ENCODE results near the gene RARRES2. TPM values are rescaled to one million over a fixed set of nuclear protein-coding genes. Genes with fewer than 3 reads are reported as not detected.

Gene RARRES2
- total RNA-seq, 3 donors from 2014 or later = 82.6 to 202 (median 98.9) TPM

DNA sequence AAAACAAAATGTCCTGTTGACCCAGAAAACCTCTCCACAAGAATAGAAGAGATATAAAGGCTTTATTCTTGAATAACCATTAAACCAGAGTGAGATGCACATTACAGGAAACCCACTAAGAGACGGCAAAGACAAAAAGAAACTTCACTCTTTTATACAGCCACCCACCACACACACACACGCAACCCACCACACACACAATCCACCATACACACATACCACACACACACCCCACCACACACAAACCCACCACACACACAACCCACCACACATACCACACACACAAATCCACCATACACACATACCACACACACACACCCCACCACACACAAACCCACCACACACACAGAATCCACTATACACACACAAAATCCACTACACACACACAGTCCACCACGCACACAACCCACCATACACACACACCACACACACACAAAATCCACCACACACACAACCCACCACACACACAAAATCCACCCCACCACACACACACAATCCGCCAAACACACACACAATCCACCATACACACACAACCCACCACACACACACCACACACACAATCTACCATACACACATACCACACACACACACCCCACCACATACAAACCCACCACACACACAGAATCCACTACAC lies 17.7 kb upstream of the RARRES2 start:
- no peaks in the 10 kb centered on the region for H3K9me3 ChIP-seq
- H3K4me3 ChIP-seq = no peak overlapping the region
- no peak for DNase-seq
- H3K4me1 ChIP-seq (ENCODE audit: low read depth) = peaks cover 11% of the 10 kb centered on the region
- TF ChIP-seq, protein P1, sequence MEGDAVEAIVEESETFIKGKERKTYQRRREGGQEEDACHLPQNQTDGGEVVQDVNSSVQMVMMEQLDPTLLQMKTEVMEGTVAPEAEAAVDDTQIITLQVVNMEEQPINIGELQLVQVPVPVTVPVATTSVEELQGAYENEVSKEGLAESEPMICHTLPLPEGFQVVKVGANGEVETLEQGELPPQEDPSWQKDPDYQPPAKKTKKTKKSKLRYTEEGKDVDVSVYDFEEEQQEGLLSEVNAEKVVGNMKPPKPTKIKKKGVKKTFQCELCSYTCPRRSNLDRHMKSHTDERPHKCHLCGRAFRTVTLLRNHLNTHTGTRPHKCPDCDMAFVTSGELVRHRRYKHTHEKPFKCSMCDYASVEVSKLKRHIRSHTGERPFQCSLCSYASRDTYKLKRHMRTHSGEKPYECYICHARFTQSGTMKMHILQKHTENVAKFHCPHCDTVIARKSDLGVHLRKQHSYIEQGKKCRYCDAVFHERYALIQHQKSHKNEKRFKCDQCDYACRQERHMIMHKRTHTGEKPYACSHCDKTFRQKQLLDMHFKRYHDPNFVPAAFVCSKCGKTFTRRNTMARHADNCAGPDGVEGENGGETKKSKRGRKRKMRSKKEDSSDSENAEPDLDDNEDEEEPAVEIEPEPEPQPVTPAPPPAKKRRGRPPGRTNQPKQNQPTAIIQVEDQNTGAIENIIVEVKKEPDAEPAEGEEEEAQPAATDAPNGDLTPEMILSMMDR (IDR thresholded peaks at IDR 0.05) = no peak
- intact Hi-C loops (cut with DNase I, micrococcal nuclease) = loop anchor here in 1 of 2 donors (5.0 kb wide), 1 partner anchor 63 kb away; no protein-coding TSS in a partner anchor
- no peak for ATAC-seq
- no peaks in the 10 kb centered on the region for H3K36me3 ChIP-seq (ENCODE audit: low read depth)

DNA sequence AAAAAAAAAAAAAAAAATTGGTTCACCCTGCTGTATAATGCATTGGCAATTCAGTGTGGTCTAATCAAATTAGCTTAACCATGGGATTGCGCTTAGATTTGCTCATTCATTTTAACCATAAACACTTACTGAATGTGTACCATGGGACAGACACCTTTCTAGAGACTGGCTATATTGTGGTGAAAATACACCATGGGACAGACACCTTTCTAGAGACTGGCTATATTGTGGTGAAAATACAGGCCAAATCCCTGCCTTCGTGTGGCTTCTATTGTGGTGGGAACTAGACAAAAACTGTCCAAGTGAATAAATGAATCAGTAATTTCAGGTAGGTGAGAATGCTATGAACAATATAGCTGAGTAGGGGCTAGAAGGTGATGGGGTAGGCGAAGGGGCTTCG lies 17.0 kb upstream of the RARRES2 start:
- DNase-seq (no peak), ATAC-seq (no peak)
- intact Hi-C loops (cut with DNase I, micrococcal nuclease) = loop anchor here in 1 of 2 donors (5.0 kb wide), 1 partner anchor 64 kb away; no protein-coding TSS in a partner anchor
- no peaks in the 10 kb centered on the region for H3K9me3 ChIP-seq
- no peak overlapping the region for H3K4me3 ChIP-seq
- no peaks in the 10 kb centered on the region for H3K36me3 ChIP-seq (ENCODE audit: low read depth)
- H3K4me1 ChIP-seq (ENCODE audit: low read depth) = peaks cover 11% of the 10 kb centered on the region
- TF ChIP-seq, protein P1 (IDR thresholded peaks at IDR 0.05) = no peak

DNA sequence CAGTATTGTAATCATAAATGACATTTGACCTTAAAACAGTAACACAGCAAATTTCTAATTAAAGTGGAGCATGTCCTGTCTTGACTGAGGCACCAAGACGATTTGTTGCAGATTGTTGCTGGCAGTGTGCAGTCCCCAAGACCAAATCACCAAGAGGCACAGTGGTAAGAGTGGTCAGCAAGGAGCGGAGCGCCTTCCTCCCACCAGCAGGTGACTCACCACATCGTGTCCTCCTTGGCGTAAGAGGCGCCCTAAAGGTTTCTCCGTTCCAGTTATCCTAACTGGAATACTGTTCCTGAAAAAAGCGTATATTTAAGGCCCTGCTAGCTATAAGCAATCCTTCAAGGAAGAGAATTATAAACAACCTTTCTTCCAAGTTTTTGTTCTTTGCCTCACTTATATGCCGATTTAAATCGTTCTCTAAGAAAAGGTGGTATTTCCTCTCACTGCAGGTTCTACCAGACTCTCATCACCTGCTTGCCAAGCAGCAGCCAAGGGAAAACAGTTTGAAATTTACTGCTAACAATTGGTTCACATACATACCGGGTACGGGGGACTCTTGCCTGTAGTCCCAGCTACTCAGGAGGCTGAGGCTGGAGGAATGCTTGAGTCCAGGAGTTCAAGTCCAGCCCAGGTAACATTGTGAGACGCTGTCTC lies 16.5 kb upstream of the RARRES2 start:
- intact Hi-C loops (cut with DNase I, micrococcal nuclease) = loop anchor here in 1 of 2 donors (5.0 kb wide), 1 partner anchor 64 kb away; no protein-coding TSS in a partner anchor
- ATAC-seq (no peak), DNase-seq (no peak)
- Histone ChIP-seq H3K4me3 (no peak overlapping the region), H3K4me1 (ENCODE audit: low read depth) (peaks cover 11% of the 10 kb centered on the region), H3K36me3 (ENCODE audit: low read depth) (no peaks in the 10 kb centered on the region), H3K9me3 (no peaks in the 10 kb centered on the region)
- TF ChIP-seq, protein P1 (IDR thresholded peaks at IDR 0.05) = no peak

DNA sequence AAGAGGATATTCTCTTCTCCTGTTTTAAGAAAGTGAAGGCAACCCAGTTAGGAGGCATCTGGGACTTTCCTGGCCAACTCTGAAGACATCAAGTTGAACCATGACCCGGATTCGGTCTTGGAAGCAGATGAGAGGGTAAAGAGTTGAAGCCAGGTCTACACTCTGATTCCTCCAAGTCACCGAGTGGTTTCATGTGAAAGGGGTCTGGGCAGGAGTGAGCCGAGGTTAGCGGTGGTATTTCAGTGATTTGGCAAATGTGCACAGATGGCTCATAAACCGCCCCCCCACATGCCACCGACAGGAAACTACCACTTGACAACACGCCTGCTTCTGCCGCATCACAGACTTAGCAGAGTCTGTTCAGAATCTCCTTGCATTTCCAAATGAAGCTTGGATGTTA lies 15.8 kb upstream of the RARRES2 start:
- no peak for DNase-seq
- no peak overlapping the region for H3K4me3 ChIP-seq
- TF ChIP-seq, protein P1 (IDR thresholded peaks at IDR 0.05) = no peak
- no peaks in the 10 kb centered on the region for H3K9me3 ChIP-seq
- no peaks in the 10 kb centered on the region for H3K36me3 ChIP-seq (ENCODE audit: low read depth)
- H3K4me1 ChIP-seq (ENCODE audit: low read depth) = peaks cover 11% of the 10 kb centered on the region
- intact Hi-C loops (cut with DNase I, micrococcal nuclease) = loop anchor here in 1 of 2 donors (5.0 kb wide), 1 partner anchor 65 kb away; no protein-coding TSS in a partner anchor
- ATAC-seq = peak; percentile 36

DNA sequence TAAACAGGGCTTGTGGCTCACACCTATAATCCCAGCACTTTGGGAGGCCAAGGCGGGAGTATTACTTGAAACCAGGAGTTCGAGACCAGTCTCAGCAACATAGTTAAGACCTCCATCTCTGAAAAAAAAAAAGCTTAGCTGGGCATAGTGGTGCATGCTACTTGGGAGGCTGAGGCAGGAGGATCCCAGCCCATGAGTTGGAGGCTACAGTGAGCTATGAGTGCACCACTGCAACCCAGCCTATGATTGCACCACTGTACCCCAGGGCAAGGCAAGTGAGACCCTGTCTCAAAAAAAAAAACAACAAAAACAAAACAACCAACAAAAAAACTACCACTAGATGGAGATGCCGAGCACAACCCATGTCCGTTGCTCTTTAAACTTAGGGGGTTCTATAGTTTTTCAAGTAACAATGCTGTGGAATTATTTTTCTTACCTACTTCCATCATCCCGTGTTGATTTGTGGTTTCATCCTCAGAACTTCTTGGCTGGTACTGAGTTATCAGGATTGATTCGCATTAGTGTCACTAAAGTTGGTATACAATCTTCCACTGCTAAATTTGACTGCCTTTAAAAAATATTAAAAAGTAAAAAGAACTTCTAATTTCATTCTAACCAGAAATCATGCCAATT lies 15.0 kb upstream of the RARRES2 start:
- no peak overlapping the region for H3K4me3 ChIP-seq
- TF ChIP-seq, protein P1 (IDR thresholded peaks at IDR 0.05) = peak; percentile 37
- no peaks in the 10 kb centered on the region for H3K36me3 ChIP-seq (ENCODE audit: low read depth)
- DNase-seq (no peak), ATAC-seq (peak; percentile 23)
- intact Hi-C loops (cut with DNase I, micrococcal nuclease) = loop anchor here in 1 of 2 donors (5.0 kb wide), 1 partner anchor 66 kb away; no protein-coding TSS in a partner anchor
- H3K9me3 ChIP-seq = no peaks in the 10 kb centered on the region
- H3K4me1 ChIP-seq (ENCODE audit: low read depth) = peaks cover 11% of the 10 kb centered on the region
